NCI-H146 treated with DMSO at 0.1 percent for 48 hours (cell line): ENCODE measurements around the gene CARD19.
"Not testable (repeated sequence)": the region's sequence is repeated elsewhere in the genome, so short reads cannot be mapped to it uniquely, and the experiment has no call there.

Source experiments
- DNase-seq: peaks from one replicate; lab custom pipeline; 2025; ENCODE audit not compliant: unreplicated experiment; lab: John Stamatoyannopoulos, UW

Gene CARD19

GRCh38 chr9:93099551-93100275 lies 3.7 kb downstream of the CARD19 start:
- no peak for DNase-seq

GRCh38 chr9:93100276-93100636 lies 4.2 kb downstream of the CARD19 start:
- no peak for DNase-seq

GRCh38 chr9:93101086-93101485 lies 5.1 kb downstream of the CARD19 start:
- DNase-seq, result not testable (repeated sequence)

GRCh38 chr9:93105620-93106019 lies 9.6 kb downstream of the CARD19 start:
- DNase-seq, result no peak

- no peak for DNase-seq
Observed at GRCh38 chr9:93107151-93107824, 11.3 kb downstream of the CARD19 start.

GRCh38 chr9:93107825-93108161 lies 11.8 kb downstream of the CARD19 start:
- DNase-seq, result no peak

GRCh38 chr9:93108291-93109041 lies 12.4 kb downstream of the CARD19 start:
- no peak for DNase-seq

GRCh38 chr9:93110311-93110855 lies 14.4 kb downstream of the CARD19 start:
- DNase-seq, result no peak

- DNase-seq, result no peak
Observed at GRCh38 chr9:93111001-93111370, 15.0 kb downstream of the CARD19 start.

GRCh38 chr9:93111371-93112115 lies 15.5 kb downstream of the CARD19 start:
- no peak for DNase-seq

GRCh38 chr9:93112116-93112863 lies 16.3 kb downstream of the CARD19 start:
- no peak for DNase-seq

GRCh38 chr9:93112864-93113389 lies 16.9 kb downstream of the CARD19 start:
- no peak for DNase-seq

- no peak for DNase-seq
Observed at GRCh38 chr9:93114169-93114983, 18.4 kb downstream of the CARD19 start.

- DNase-seq, result no peak
Observed at GRCh38 chr9:93114984-93115335, 18.9 kb downstream of the CARD19 start.

- no peak for DNase-seq
Observed at GRCh38 chr9:93115486-93116071, 19.6 kb downstream of the CARD19 start.

GRCh38 chr9:93116072-93116961 lies 20.3 kb downstream of the CARD19 start:
- DNase-seq, result no peak

GRCh38 chr9:93117521-93117920 lies 21.5 kb downstream of the CARD19 start:
- not testable (repeated sequence) for DNase-seq
